ENCODE measurements around the gene GLT6D1.

- TF ChIP-seq, protein P1, sequence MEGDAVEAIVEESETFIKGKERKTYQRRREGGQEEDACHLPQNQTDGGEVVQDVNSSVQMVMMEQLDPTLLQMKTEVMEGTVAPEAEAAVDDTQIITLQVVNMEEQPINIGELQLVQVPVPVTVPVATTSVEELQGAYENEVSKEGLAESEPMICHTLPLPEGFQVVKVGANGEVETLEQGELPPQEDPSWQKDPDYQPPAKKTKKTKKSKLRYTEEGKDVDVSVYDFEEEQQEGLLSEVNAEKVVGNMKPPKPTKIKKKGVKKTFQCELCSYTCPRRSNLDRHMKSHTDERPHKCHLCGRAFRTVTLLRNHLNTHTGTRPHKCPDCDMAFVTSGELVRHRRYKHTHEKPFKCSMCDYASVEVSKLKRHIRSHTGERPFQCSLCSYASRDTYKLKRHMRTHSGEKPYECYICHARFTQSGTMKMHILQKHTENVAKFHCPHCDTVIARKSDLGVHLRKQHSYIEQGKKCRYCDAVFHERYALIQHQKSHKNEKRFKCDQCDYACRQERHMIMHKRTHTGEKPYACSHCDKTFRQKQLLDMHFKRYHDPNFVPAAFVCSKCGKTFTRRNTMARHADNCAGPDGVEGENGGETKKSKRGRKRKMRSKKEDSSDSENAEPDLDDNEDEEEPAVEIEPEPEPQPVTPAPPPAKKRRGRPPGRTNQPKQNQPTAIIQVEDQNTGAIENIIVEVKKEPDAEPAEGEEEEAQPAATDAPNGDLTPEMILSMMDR (conservative IDR thresholded peaks at IDR 0.05; ENCODE audit: low read length), result no peak
- TF ChIP-seq EZH2phosphoT487 (IDR thresholded peaks at IDR 0.05; ENCODE audit: borderline replicate concordance, low read depth, low read length), result no peak
Measured at GRCh38 chr9:135591506-135592330, 47.6 kb downstream of the GLT6D1 start.

Measured in OCI-LY7 (cell line).